GM21576 (cell line): ENCODE data around the gene LHFPL2.
"Not testable (repeated sequence)": the region's sequence is repeated elsewhere in the genome, so short reads cannot be mapped to it uniquely, and the experiment has no call there.

Experiments used
- ATAC-seq: cut with Tn5 transposase; IDR thresholded peaks from one replicate; pipeline ENCODE4 v1.9.1; 2021; ENCODE audit warnings: mild to moderate bottlenecking, moderate library complexity; ENCODE audit not compliant: unreplicated experiment

LHFPL2 gene

GRCh38 chr5:78476795-78477194 lies 171.8 kb downstream of the LHFPL2 start:
- no peak for ATAC-seq

DNA sequence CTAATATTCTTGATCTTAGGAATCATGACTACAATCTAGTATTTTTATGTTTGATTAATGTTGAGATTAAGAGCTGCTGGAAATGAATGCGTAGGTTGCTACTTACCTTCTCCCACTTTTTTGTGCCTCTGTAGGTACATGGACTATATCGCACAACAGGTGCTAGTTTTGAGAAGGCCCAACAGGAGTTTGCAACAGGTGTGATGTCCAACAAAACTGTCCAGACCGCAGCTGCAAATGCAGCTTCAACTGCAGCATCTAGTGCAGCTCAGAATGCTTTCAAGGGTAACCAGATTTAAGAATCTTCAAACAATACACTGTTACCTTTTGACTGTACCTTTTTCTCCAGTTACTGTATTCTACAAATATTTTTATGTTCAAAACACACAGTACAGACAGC lies 173.2 kb downstream of the LHFPL2 start:
- ATAC-seq = no peak

DNA sequence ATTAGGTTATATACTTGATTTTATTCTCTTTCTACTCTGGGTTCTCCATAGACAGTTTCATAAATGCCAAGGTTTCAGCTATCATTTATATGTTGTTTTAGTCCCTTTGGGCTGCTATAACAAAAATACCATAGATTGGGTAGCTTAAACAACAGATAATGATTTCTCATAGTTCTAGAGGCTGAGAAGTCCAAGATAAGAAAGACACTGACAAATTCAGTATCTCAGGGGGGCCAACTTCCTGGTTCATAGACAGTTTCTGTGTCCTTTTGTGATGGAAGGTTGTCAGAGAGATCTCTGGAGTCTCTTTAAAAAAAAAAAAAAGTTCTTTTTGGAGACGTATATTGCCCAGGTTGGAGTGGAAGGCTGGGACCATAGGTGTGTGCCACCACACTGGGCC lies 174.8 kb downstream of the LHFPL2 start:
- ATAC-seq = no peak

- no peak for ATAC-seq
Measured at GRCh38 chr5:78472469-78473106, 176.0 kb downstream of the LHFPL2 start.

GRCh38 chr5:78471896-78472295 lies 176.7 kb downstream of the LHFPL2 start:
- no peak for ATAC-seq

DNA sequence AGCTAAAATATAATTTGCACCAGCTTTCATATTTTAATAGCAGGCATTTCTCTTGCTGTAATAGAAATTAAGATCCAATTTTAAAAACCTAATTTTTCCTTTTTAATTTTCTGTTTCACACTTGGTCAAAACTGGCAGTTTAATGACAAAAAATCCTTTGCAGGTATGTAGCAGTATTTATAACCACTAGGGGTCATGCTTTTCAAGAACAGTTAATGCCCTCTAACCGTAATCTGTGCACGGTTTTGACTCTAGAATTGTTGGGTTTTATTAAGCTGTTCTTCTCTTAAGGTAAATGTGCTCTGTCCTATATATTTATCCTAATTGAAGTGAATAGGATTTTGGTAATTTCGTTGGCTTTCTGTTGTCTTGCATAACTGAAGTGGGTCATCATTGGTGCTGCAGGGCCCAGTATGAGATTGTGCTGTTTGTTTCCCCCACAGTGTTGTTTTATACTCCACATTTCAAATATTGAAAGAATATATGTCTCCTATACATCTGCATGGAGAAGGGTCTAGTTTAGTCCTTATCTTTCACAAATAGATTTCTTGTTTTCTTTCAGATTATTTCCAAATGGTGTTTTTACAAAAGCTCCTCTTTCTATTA lies 180.7 kb downstream of the LHFPL2 start:
- no peak for ATAC-seq

- no peak for ATAC-seq
Measured at GRCh38 chr5:78467140-78467539, 181.4 kb downstream of the LHFPL2 start.

DNA sequence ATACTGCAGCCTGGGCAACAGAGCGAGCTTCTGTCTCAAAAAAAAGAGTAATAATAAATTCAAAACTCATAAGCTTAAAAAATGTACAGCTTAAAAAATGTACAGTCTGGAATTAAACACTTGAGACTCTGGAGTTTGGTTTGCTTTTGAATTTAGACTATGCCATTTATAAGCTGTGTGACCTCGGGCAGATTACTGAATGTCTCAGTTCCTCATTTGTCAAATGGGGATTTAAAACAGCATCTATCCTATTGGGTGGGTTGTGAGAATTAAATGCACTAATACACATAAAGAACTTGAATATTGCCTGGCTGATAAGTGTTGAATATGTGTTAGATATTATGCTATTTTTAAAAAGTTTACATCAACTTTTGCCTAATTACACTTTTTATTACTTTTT lies 189.7 kb downstream of the LHFPL2 start:
- ATAC-seq = no peak

- ATAC-seq = not testable (repeated sequence)
Measured at GRCh38 chr5:78457507-78457906, 191.1 kb downstream of the LHFPL2 start.

DNA sequence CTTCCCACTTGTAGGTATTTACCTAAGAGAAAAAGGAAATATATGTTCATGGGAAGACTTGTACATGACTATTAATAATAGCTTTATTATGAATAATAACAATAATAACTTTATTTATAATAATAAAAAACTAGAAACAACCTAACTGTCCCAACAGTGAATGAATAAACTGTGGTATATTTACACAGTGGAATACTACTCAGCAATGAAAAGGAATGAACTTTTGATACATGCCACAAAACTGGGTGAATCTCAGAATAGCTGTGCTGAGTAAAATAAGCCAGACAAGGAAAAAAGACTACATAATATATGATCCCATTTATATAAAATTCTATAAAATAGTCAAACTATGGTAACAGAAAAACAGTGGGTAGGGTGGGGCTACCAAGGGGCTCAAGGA lies 199.5 kb downstream of the LHFPL2 start:
- no peak for ATAC-seq

- ATAC-seq = no peak
Measured at GRCh38 chr5:78447775-78448424, 200.7 kb downstream of the LHFPL2 start.
